HEK293 (cell line): ENCODE measurements around the gene GARRE1.

ENCODE experiments used
- CTCF ChIA-PET: fragments of 350-600 bp; formaldehyde crosslinking; extraction: SDS; loops from one replicate; lab custom pipeline; 2021; ENCODE audit warnings: antibody characterized with exemption; lab: Yijun Ruan, JAX
- POLR2A ChIA-PET: fragments of 300-600 bp; formaldehyde crosslinking; extraction: SDS; loops from one replicate; lab custom pipeline; 2020; ENCODE audit warnings: antibody characterized with exemption, inconsistent platforms; lab: Yijun Ruan, JAX
- H3K27ac ChIP-seq: fragments of 200-500 bp; sonication (Bioruptor generic); 2 replicates; pipeline ENCODE4 v1.5.1; 2014; ENCODE audit warnings: low read depth, low read length, control low read depth, inconsistent platforms; ENCODE audit errors: extremely low read depth
- H3K36me3 ChIP-seq, 2 experiments: fragments of 200-500 bp in 1 of 2; sonication (Bioruptor generic) in 1 of 2; 1 replicate in 1 of 2; 2 replicates in 1 of 2; pipeline ENCODE4 v1.5.1; 2014 to 2017; ENCODE audit warnings: inconsistent platforms in 2 of 2, low read length in 2 of 2; ENCODE audit not compliant: control insufficient read depth in 2 of 2, insufficient read depth in 1 of 2
- H3K4me1 ChIP-seq: fragments of 200-500 bp; sonication (Bioruptor generic); 2 replicates; pipeline ENCODE4 v1.5.1; 2014; ENCODE audit warnings: mild to moderate bottlenecking, low read length, inconsistent platforms; ENCODE audit not compliant: control insufficient read depth, insufficient read depth
- H3K4me3 ChIP-seq: 2 replicates; pipeline ENCODE4 v1.5.1; 2011; ENCODE audit warnings: low read depth, mild to moderate bottlenecking, control low read depth, low read length, moderate library complexity
- H3K9me3 ChIP-seq: fragments of 200-500 bp; sonication (Bioruptor generic); 2 replicates; pipeline ENCODE4 v1.5.1; 2014; ENCODE audit warnings: low read depth, low read length, inconsistent platforms; ENCODE audit not compliant: control insufficient read depth, insufficient read depth
- ZBTB17 ChIP-seq: fragments of 450-650 bp; formaldehyde crosslinking; IDR thresholded peaks from 2 replicates; pipeline ENCODE4 v1.5.1; 2016; ENCODE audit warnings: missing biosample characterization, missing genetic modification characterization
- ZBTB21 ChIP-seq: fragments of 450-650 bp; formaldehyde crosslinking; IDR thresholded peaks from 2 replicates; pipeline ENCODE4 v1.5.1; 2017; ENCODE audit warnings: missing biosample characterization, missing genetic modification characterization
- ZBTB44 ChIP-seq: fragments of 450-650 bp; IDR thresholded peaks from 2 replicates; pipeline ENCODE4 v1.5.1; 2018; ENCODE audit warnings: missing biosample characterization, mild to moderate bottlenecking, missing genetic modification characterization
- ZNF114 ChIP-seq: fragments of 450-650 bp; formaldehyde crosslinking; IDR thresholded peaks from 2 replicates; pipeline ENCODE4 v1.5.0; 2017; ENCODE audit warnings: missing biosample characterization, missing genetic modification characterization
- ZNF155 ChIP-seq: fragments of 450-650 bp; formaldehyde crosslinking; IDR thresholded peaks from 2 replicates; pipeline ENCODE4 v1.5.1; 2016; ENCODE audit warnings: missing biosample characterization, missing genetic modification characterization
- ZNF169 ChIP-seq: fragments of 450-650 bp; formaldehyde crosslinking; IDR thresholded peaks from 2 replicates; pipeline ENCODE4 v1.5.1; 2016; ENCODE audit warnings: missing biosample characterization, missing genetic modification characterization
- ZNF416 ChIP-seq: fragments of 450-650 bp; formaldehyde crosslinking; IDR thresholded peaks from 2 replicates; pipeline ENCODE4 v1.5.1; 2016; ENCODE audit warnings: missing biosample characterization, missing genetic modification characterization
- ZNF423 ChIP-seq: fragments of 450-650 bp; formaldehyde crosslinking; IDR thresholded peaks from 2 replicates; pipeline ENCODE4 v1.5.1; 2016; ENCODE audit warnings: missing biosample characterization, missing genetic modification characterization
- ZNF514 ChIP-seq: fragments of 450-650 bp; formaldehyde crosslinking; IDR thresholded peaks from 2 replicates; pipeline ENCODE4 v1.5.1; 2016; ENCODE audit warnings: missing biosample characterization, missing genetic modification characterization
- ZNF529 ChIP-seq: fragments of 450-650 bp; formaldehyde crosslinking; IDR thresholded peaks from 2 replicates; pipeline ENCODE4 v1.5.1; 2017; ENCODE audit warnings: missing genetic modification characterization, missing biosample characterization; ENCODE audit not compliant: insufficient replicate concordance
- ZNF549 ChIP-seq: fragments of 450-650 bp; IDR thresholded peaks from 2 replicates; pipeline ENCODE4 v1.5.1; 2018; ENCODE audit warnings: missing biosample characterization, missing genetic modification characterization, mild to moderate bottlenecking, inconsistent platforms, moderate library complexity
- ZNF596 ChIP-seq: fragments of 450-650 bp; IDR thresholded peaks from 2 replicates; pipeline ENCODE4 v1.5.0; 2018; ENCODE audit warnings: missing biosample characterization, mild to moderate bottlenecking, missing genetic modification characterization, moderate library complexity
- ZNF658 ChIP-seq: fragments of 450-650 bp; formaldehyde crosslinking; IDR thresholded peaks from 2 replicates; pipeline ENCODE4; 2016; ENCODE audit warnings: missing biosample characterization, missing genetic modification characterization
- ZNF660 ChIP-seq: fragments of 450-650 bp; IDR thresholded peaks from 2 replicates; pipeline ENCODE4 v1.5.1; 2018; ENCODE audit warnings: missing biosample characterization, mild to moderate bottlenecking, missing genetic modification characterization
- ZNF664 ChIP-seq: fragments of 450-650 bp; formaldehyde crosslinking; IDR thresholded peaks from 2 replicates; pipeline ENCODE4 v1.5.1; 2016; ENCODE audit warnings: missing biosample characterization, missing genetic modification characterization
- ZNF677 ChIP-seq: fragments of 450-650 bp; IDR thresholded peaks from 2 replicates; pipeline ENCODE4 v1.5.0; 2018; ENCODE audit warnings: missing biosample characterization, mild to moderate bottlenecking, missing genetic modification characterization, moderate library complexity
- ZSCAN30 ChIP-seq: fragments of 450-650 bp; IDR thresholded peaks from 2 replicates; pipeline ENCODE4 v1.5.1; 2018; ENCODE audit warnings: missing biosample characterization, mild to moderate bottlenecking, missing genetic modification characterization, moderate library complexity
- ZXDB ChIP-seq: fragments of 450-650 bp; formaldehyde crosslinking; IDR thresholded peaks from 2 replicates; pipeline ENCODE4 v1.5.1; 2016; ENCODE audit warnings: missing biosample characterization, missing genetic modification characterization

GARRE1 gene

GRCh38 chr19:34291235-34291634 is 36.9 kb downstream of the GARRE1 start:
- peaks cover 0 to 24% of the 10 kb centered on the region in 2 experiments; a peak in 2 of 3 replicates for H3K36me3 ChIP-seq
- TF ChIP-seq ZNF169: no peak
- TF ChIP-seq ZNF664 (tag by site-specific recombination): peak; percentile 92
- 0 out of 2 replicates have a peak, but pooled peaks have one; percentile 15 for TF ChIP-seq ZNF660
- TF ChIP-seq ZNF658 (tag by site-specific recombination): no peak
- H3K4me3 ChIP-seq: no peak overlapping the region
- no peaks in the 10 kb centered on the region; the same call in 1 of the 2 replicates for H3K9me3 ChIP-seq
- no peak overlapping the region for H3K27ac ChIP-seq
- ChIA-PET CTCF (interaction anchor here (0.6 kb wide), 1 partner anchor 20 kb away, joined by 3 read pairs; no protein-coding TSS in a partner anchor), POLR2A (interaction anchor here (0.7 kb wide), 1 partner anchor 20 kb away, joined by 3 read pairs; no protein-coding TSS in a partner anchor)
- H3K4me1 ChIP-seq: no peaks in the 10 kb centered on the region

- TF ChIP-seq ZNF529 (tag by site-specific recombination) (no peak), ZNF677 (tag by site-specific recombination) (peak; percentile 99)
- POLR2A ChIA-PET: no interaction called here
These were observed 40.7 kb downstream of the GARRE1 start for GRCh38 chr19:34295103-34295502.

GRCh38 chr19:34298891-34299520 is 44.7 kb downstream of the GARRE1 start:
- H3K4me1 ChIP-seq: no peaks in the 10 kb centered on the region
- CTCF ChIA-PET: interaction anchor here (1.4 kb wide), 1 partner anchor 19 kb away, joined by 4 read pairs; no protein-coding TSS in a partner anchor
- peaks cover 11 to 55% of the 10 kb centered on the region in 2 experiments for H3K36me3 ChIP-seq
- POLR2A ChIA-PET: no interaction called here
- no peak overlapping the region for H3K4me3 ChIP-seq
- TF ChIP-seq ZNF549 (no peak), ZNF155 (tag by site-specific recombination) (no peak), ZSCAN30 (peak; percentile 27; the same call in 1 of the 2 replicates), ZBTB17 (tag by site-specific recombination) (0 out of 2 replicates have a peak, but pooled peaks have one; percentile 20)
- no peaks in the 10 kb centered on the region; the same call in 1 of the 2 replicates for H3K9me3 ChIP-seq
- H3K27ac ChIP-seq: peak overlapping the region; percentile 29; the same call in 1 of the 2 replicates

More at GRCh38 chr19:34295103-34295502, 40.7 kb downstream of the GARRE1 start:
- CTCF ChIA-PET: interaction anchor here (0.7 to 2.1 kb wide), 2 partner anchors 9 to 19 kb away, joined by 3 to 4 read pairs; no protein-coding TSS in a partner anchor
- Histone ChIP-seq H3K4me1 (no peaks in the 10 kb centered on the region), H3K36me3 (peaks cover 0 to 34% of the 10 kb centered on the region in 2 experiments; a peak in 2 of 3 replicates), H3K9me3 (no peaks in the 10 kb centered on the region; the same call in 1 of the 2 replicates), H3K27ac (no peak overlapping the region), H3K4me3 (no peak overlapping the region)

- TF ChIP-seq ZNF416 (tag by site-specific recombination) (no peak), ZNF423 (no peak), ZBTB44 (tag by site-specific recombination) (no peak), ZNF596 (tag by site-specific recombination) (no peak), ZXDB (no peak), ZNF514 (tag by site-specific recombination) (no peak), ZBTB21 (no peak), ZNF114 (tag by site-specific recombination) (no peak)
- Histone ChIP-seq H3K4me3 (no peak overlapping the region), H3K27ac (no peak overlapping the region), H3K36me3 (peaks cover 11 to 55% of the 10 kb centered on the region in 2 experiments), H3K9me3 (no peaks in the 10 kb centered on the region; the same call in 1 of the 2 replicates), H3K4me1 (no peaks in the 10 kb centered on the region)
- ChIA-PET POLR2A (no interaction called here), CTCF (interaction anchor here (0.7 kb wide), 1 partner anchor 305 kb away, joined by 3 read pairs; no protein-coding TSS in a partner anchor)
These were observed 45.2 kb downstream of the GARRE1 start for GRCh38 chr19:34299576-34299975.
